H1 (cell line): ENCODE data around the gene COL27A1. TPM values are rescaled to one million over a fixed set of nuclear protein-coding genes. Genes with fewer than 3 reads are reported as not detected.

ENCODE experiments used
- CTCF ChIA-PET: fragments of 300-600 bp; sonication (Branson Sonifier 250); formaldehyde crosslinking; loops from one replicate; lab custom pipeline; 2021; ENCODE audit not compliant: partially characterized antibody; lab: Charles Lee
- POLR2A ChIA-PET: fragments of 300-600 bp; sonication (Branson Sonifier 250); formaldehyde crosslinking; loops from one replicate; lab custom pipeline; 2021; ENCODE audit warnings: inconsistent platforms; ENCODE audit not compliant: partially characterized antibody; lab: Charles Lee
- DNase-seq, 2 experiments: peaks; one replicate each; pipeline versions ENCODE4 v3.0.0 to v3.0.0-alpha.2; 2010 to 2022; ENCODE audit warnings: low spot score in 2 of 2, low read depth in 1 of 2, mixed read lengths in 1 of 2
- FAIRE-seq: peaks from 2 replicates; lab custom pipeline; 2011; peaks lifted over from hg19 to GRCh38; lab: Jason Lieb, UNC
- H2AFZ ChIP-seq: 2 replicates; pipeline ENCODE4 v1.8.1; 2012; ENCODE audit warnings: low read length, inconsistent platforms
- H2AK5ac ChIP-seq: 2 replicates; pipeline ENCODE4 v1.6.1; 2013; ENCODE audit warnings: low read depth, low read length
- H2BK120ac ChIP-seq: replicated peaks from 2 replicates; pipeline ENCODE3; 2013; ENCODE audit warnings: low read depth, low read length, inconsistent platforms
- H2BK12ac ChIP-seq: 2 replicates; pipeline ENCODE4 v1.6.1; 2013; ENCODE audit warnings: low read depth, low read length
- H2BK15ac ChIP-seq: 2 replicates; pipeline ENCODE4 v1.6.1; 2013; ENCODE audit warnings: low read length
- H2BK20ac ChIP-seq: 2 replicates; pipeline ENCODE4 v1.6.1; 2013; ENCODE audit warnings: low read length
- H2BK5ac ChIP-seq: 2 replicates; pipeline ENCODE4 v1.6.1; 2013; ENCODE audit warnings: low read depth, low read length
- H3K14ac ChIP-seq: 2 replicates; pipeline ENCODE4 v1.6.1; 2013; ENCODE audit warnings: inconsistent platforms; ENCODE audit not compliant: insufficient read length
- H3K18ac ChIP-seq: 2 replicates; pipeline ENCODE4 v1.6.1; 2013; ENCODE audit warnings: low read length; ENCODE audit errors: extremely low read depth
- H3K23ac ChIP-seq: 2 replicates; pipeline ENCODE4 v1.6.1; 2013; ENCODE audit warnings: inconsistent platforms; ENCODE audit not compliant: insufficient read length
- H3K23me2 ChIP-seq: 2 replicates; pipeline ENCODE4 v1.6.1; 2013; ENCODE audit warnings: low read depth, low read length
- H3K27ac ChIP-seq: 2 replicates; pipeline ENCODE4 v1.6.1; 2011; ENCODE audit warnings: low read depth, low read length, inconsistent platforms
- H3K27me3 ChIP-seq, 4 experiments: replicated peaks in 1 of 4; 1 replicate in 1 of 4; 2 replicates in 3 of 4; pipeline versions ENCODE4 v1.6.1 to v1.8.1; 2011 to 2013; ENCODE audit warnings: low read length in 3 of 4, mild to moderate bottlenecking in 3 of 4, inconsistent platforms in 2 of 4, mixed read lengths in 2 of 4, moderate library complexity in 1 of 4; ENCODE audit not compliant: control insufficient read depth in 3 of 4, insufficient read depth in 3 of 4; ENCODE audit errors: extremely low read depth in 1 of 4
- H3K36me3 ChIP-seq, 4 experiments: 2 replicates each; pipeline versions ENCODE4 v1.6.1 to v1.8.1; 2011 to 2013; ENCODE audit warnings: mild to moderate bottlenecking in 4 of 4, low read length in 3 of 4, moderate library complexity in 2 of 4, control low read depth in 1 of 4, inconsistent platforms in 1 of 4; ENCODE audit not compliant: insufficient read depth in 4 of 4, control insufficient read depth in 2 of 4
- H3K4ac ChIP-seq: replicated peaks from 2 replicates; pipeline ENCODE3; 2013; ENCODE audit warnings: low read length, low read depth, mixed read lengths, inconsistent platforms; ENCODE audit not compliant: insufficient read length
- H3K4me1 ChIP-seq, 4 experiments: replicated peaks in 1 of 4; 1 replicate in 1 of 4; 2 replicates in 3 of 4; pipeline versions ENCODE4 v1.6.1 to v1.8.1; 2011 to 2013; ENCODE audit warnings: low read length in 3 of 4, inconsistent platforms in 2 of 4, mixed read lengths in 1 of 4; ENCODE audit not compliant: insufficient read depth in 4 of 4, control insufficient read depth in 3 of 4
- H3K4me2 ChIP-seq, 2 experiments: 2 replicates each; pipeline versions ENCODE4 v1.6.1 to v1.8.1; 2011 to 2013; ENCODE audit warnings: low read depth in 2 of 2, low read length in 2 of 2, control low read depth in 1 of 2, inconsistent platforms in 1 of 2, mild to moderate bottlenecking in 1 of 2; ENCODE audit not compliant: insufficient read depth in 1 of 2
- H3K4me3 ChIP-seq, 4 experiments: fragments of 200-600, 300-600 bp in 1 of 4; sonication (generic), shearing (Covaris generic), sonication (Bioruptor Twin) in 1 of 4; 2 replicates each; pipeline versions ENCODE4 v1.5.1 to v1.8.1; 2011 to 2016; ENCODE audit warnings: low read length in 4 of 4, low read depth in 3 of 4, control low read depth in 2 of 4, inconsistent platforms in 2 of 4, mild to moderate bottlenecking in 2 of 4, mixed read lengths in 1 of 4, moderate library complexity in 1 of 4; ENCODE audit not compliant: insufficient read depth in 2 of 4; ENCODE audit errors: extremely low read depth in 1 of 4
- H3K56ac ChIP-seq: replicated peaks from 2 replicates; pipeline ENCODE3; 2013; ENCODE audit warnings: low read depth, mild to moderate bottlenecking, mixed read lengths, low read length, inconsistent platforms; ENCODE audit not compliant: insufficient read length
- H3K79me1 ChIP-seq: 2 replicates; pipeline ENCODE4 v1.6.1; 2013; ENCODE audit warnings: low read depth, low read length, control low read depth
- H3K79me2 ChIP-seq, 2 experiments: 2 replicates each; pipeline versions ENCODE4 v1.6.1 to v1.8.1; 2012 to 2013; ENCODE audit warnings: low read length in 2 of 2, mild to moderate bottlenecking in 2 of 2, inconsistent platforms in 1 of 2; ENCODE audit not compliant: insufficient read depth in 2 of 2, control insufficient read depth in 1 of 2
- H3K9ac ChIP-seq, 4 experiments: replicated peaks in 1 of 4; 1 replicate in 1 of 4; 2 replicates in 3 of 4; pipeline versions ENCODE4 v1.6.1 to v1.8.1; 2011 to 2013; ENCODE audit warnings: low read depth in 3 of 4, low read length in 3 of 4, control low read depth in 2 of 4, mild to moderate bottlenecking in 2 of 4, moderate library complexity in 2 of 4, inconsistent platforms in 1 of 4; ENCODE audit errors: extremely low read depth in 1 of 4
- H3K9me3 ChIP-seq, 2 experiments: 2 replicates each; pipeline versions ENCODE4 v1.6.1 to v1.8.1; 2012 to 2013; ENCODE audit warnings: mild to moderate bottlenecking in 2 of 2, moderate library complexity in 2 of 2, control low read depth in 1 of 2, inconsistent platforms in 1 of 2, low read depth in 1 of 2, low read length in 1 of 2, mixed read lengths in 1 of 2; ENCODE audit not compliant: insufficient read depth in 2 of 2
- H4K20me1 ChIP-seq, 2 experiments: replicated peaks in 1 of 2; 2 replicates each; pipeline versions ENCODE3 to v1.8.1; 2011 to 2013; ENCODE audit warnings: inconsistent platforms in 2 of 2, low read length in 2 of 2, mild to moderate bottlenecking in 1 of 2; ENCODE audit not compliant: insufficient read depth in 2 of 2, control insufficient read depth in 1 of 2
- H4K5ac ChIP-seq: 2 replicates; pipeline ENCODE4 v1.6.1; 2013; ENCODE audit warnings: low read length, low read depth, mixed read lengths, inconsistent platforms; ENCODE audit not compliant: insufficient read length
- H4K8ac ChIP-seq: 2 replicates; pipeline ENCODE4 v1.8.0; 2013; ENCODE audit warnings: mild to moderate bottlenecking, moderate library complexity, low read length, inconsistent platforms; ENCODE audit not compliant: insufficient read depth; ENCODE audit errors: extremely low read depth
- H4K91ac ChIP-seq: replicated peaks from 2 replicates; pipeline ENCODE3; 2013; ENCODE audit warnings: low read length, mixed read lengths, inconsistent platforms; ENCODE audit not compliant: insufficient read length
- ASH2L ChIP-seq: fragments of 200-600, 300-600 bp; sonication (generic); IDR thresholded peaks from one replicate; pipeline ENCODE4 v1.7.1; 2017; ENCODE audit warnings: low read length
- CHD1 ChIP-seq: IDR thresholded peaks from 2 replicates; pipeline ENCODE4 v1.6.1; 2012; ENCODE audit warnings: low read depth, low read length, improper control_type of control experiment
- EZH2 ChIP-seq: fragments of 200-600 bp; sonication (generic); IDR thresholded peaks from 2 replicates; pipeline ENCODE4 v1.7.1; 2012; ENCODE audit warnings: low read depth, mild to moderate bottlenecking, moderate library complexity, low read length, inconsistent platforms; ENCODE audit not compliant: severe bottlenecking
- FOSL1 ChIP-seq: IDR thresholded peaks from 2 replicates; pipeline ENCODE4 v1.6.1; 2011; ENCODE audit warnings: mild to moderate bottlenecking, low read depth, low read length, moderate library complexity; ENCODE audit not compliant: insufficient read depth
- GTF2F1 ChIP-seq: IDR thresholded peaks from 2 replicates; pipeline ENCODE4 v1.6.1; 2012; ENCODE audit warnings: low read depth, low read length, improper control_type of control experiment, borderline replicate concordance
- POLR2A ChIP-seq, 2 experiments: IDR thresholded peaks; 1 replicate in 1 of 2; 2 replicates in 1 of 2; pipeline ENCODE4 v1.6.1; 2011; ENCODE audit warnings: low read depth in 2 of 2, low read length in 2 of 2, mild to moderate bottlenecking in 2 of 2; ENCODE audit errors: control extremely low read depth in 1 of 2
- POU5F1 ChIP-seq: IDR thresholded peaks from 2 replicates; pipeline ENCODE4 v1.6.1; 2011; ENCODE audit warnings: low read depth, mild to moderate bottlenecking, low read length, moderate library complexity
- RAD21 ChIP-seq, 2 experiments: IDR thresholded peaks in 1 of 2; conservative IDR thresholded peaks in 1 of 2; 2 replicates each; pipeline ENCODE4 v1.6.1; 2011; ENCODE audit warnings: low read depth in 2 of 2, low read length in 2 of 2, improper control_type of control experiment in 1 of 2, inconsistent platforms in 1 of 2, mild to moderate bottlenecking in 1 of 2, moderate library complexity in 1 of 2
- RFX5 ChIP-seq: IDR thresholded peaks from 2 replicates; pipeline ENCODE4 v1.6.1; 2011; ENCODE audit warnings: low read depth, low read length, improper control_type of control experiment, borderline replicate concordance
- SAP30 ChIP-seq: fragments of 300-600 bp; sonication (generic); IDR thresholded peaks from 2 replicates; pipeline ENCODE4 v1.7.1; 2012; ENCODE audit warnings: low read length, moderate library complexity, mild to moderate bottlenecking, inconsistent platforms; ENCODE audit not compliant: insufficient read depth, insufficient replicate concordance
- SIX5 ChIP-seq: IDR thresholded peaks from 2 replicates; pipeline ENCODE4 v1.6.1; 2011; ENCODE audit warnings: mild to moderate bottlenecking, low read depth, low read length
- SP1 ChIP-seq: IDR thresholded peaks from 2 replicates; pipeline ENCODE4 v1.6.1; 2011; ENCODE audit warnings: low read depth, low read length
- SUZ12 ChIP-seq: fragments of 200-600 bp; sonication (generic); IDR thresholded peaks from 2 replicates; pipeline ENCODE4 v1.6.1; 2012; ENCODE audit warnings: mild to moderate bottlenecking, inconsistent platforms, low read length, moderate library complexity, mixed read lengths
- TCF12 ChIP-seq: IDR thresholded peaks from 2 replicates; pipeline ENCODE4 v1.6.1; 2011; ENCODE audit warnings: low read depth, mild to moderate bottlenecking, low read length
- ZNF274 ChIP-seq: IDR thresholded peaks from 2 replicates; pipeline ENCODE4 v1.7.0; 2012; ENCODE audit warnings: low read length, borderline replicate concordance; ENCODE audit errors: extremely low read depth
- WGBS, 2 experiments: shearing (Covaris generic) in 1 of 2; methylation state at CpG; one replicate each; pipeline versions ENCODE4 v1.1.6 to v1.1.7; 2013 to 2015; ENCODE audit warnings: low lambda C conversion rate in 2 of 2, mixed read lengths in 2 of 2, inconsistent platforms in 1 of 2, low coverage in 1 of 2, missing lambda C conversion rate in 1 of 2; ENCODE audit not compliant: insufficient replicate concordance in 2 of 2, insufficient coverage in 1 of 2, insufficient read length in 1 of 2; ENCODE audit errors: extremely low coverage in 1 of 2, missing lambda C conversion rate in 1 of 2; 5-methylcytosine and 5-hydroxymethylcytosine counted together
- polyA plus RNA-seq, 7 experiments: library from polyadenylated mRNA; depleted of rRNA in 3 of 7; stranded (reverse) in 5 of 7; unstranded in 2 of 7; fragments of >200 nt in 5 of 7; fragments of 200-250 nt in 2 of 7; gene quantifications; 1 replicate in 5 of 7; 2 replicates in 1 of 7; 4 replicates in 1 of 7; pipeline versions ENCODE4 v1.2.1 to v1.2.3, GENCODE V29; 2011 to 2013; ENCODE audit warnings: missing spikeins in 2 of 7, mixed read lengths in 2 of 7
- total RNA-seq: library from RNA; stranded (reverse); fragmentation: NEBNext Ultra II Directional; extraction: Animal tissue kit (Norgen Biotek cat#: 25700); gene quantifications from 2 replicates; pipeline ENCODE4 v1.2.1, GENCODE V29; 2021

The COL27A1 gene
- total and polyA plus RNA-seq, 2 of the 8 experiments (the other 6 are each of a cell fraction or from before 2014, with no cell fraction given) = 15.1 to 22.8 TPM

GRCh38 chr9:114289106-114289505, 133.8 kb downstream of the COL27A1 start:
- peak in 1 of 2 experiments; percentile 45 for DNase-seq
- no peak for FAIRE-seq
- no peak for TF ChIP-seq RAD21 (IDR thresholded peaks at IDR 0.05 in 1 of 2, conservative IDR thresholded peaks at IDR 0.05 in 1 of 2; ENCODE audit: low read depth in 2 of 2, low read length in 2 of 2)
- no peak for TF ChIP-seq TCF12
- no peak for TF ChIP-seq RFX5
- TF ChIP-seq EZH2 = no peak
- no peak for TF ChIP-seq SP1
- TF ChIP-seq ASH2L = no peak
- TF ChIP-seq POLR2A (IDR thresholded peaks at IDR 0.05; ENCODE audit: control extremely low read depth in 1 of 2, low read depth in 2 of 2, low read length in 2 of 2) = no peak
- TF ChIP-seq SIX5 = no peak
- TF ChIP-seq CHD1 = no peak
- no peak for TF ChIP-seq ZNF274
- TF ChIP-seq SAP30 = no peak
- TF ChIP-seq SUZ12 = no peak
- TF ChIP-seq POU5F1 = no peak
- TF ChIP-seq FOSL1 = no peak
- TF ChIP-seq GTF2F1 = no peak

More at GRCh38 chr9:114289106-114289505, 133.8 kb downstream of the COL27A1 start:
- Histone ChIP-seq H3K4ac (peak overlapping the region; percentile 17), H2BK20ac (no peak overlapping the region), H4K91ac (no peak overlapping the region), H3K79me2 (no peaks in the 10 kb centered on the region), H4K8ac (no peak overlapping the region), H2AK5ac (no peak overlapping the region), H2BK120ac (no peak overlapping the region), H3K4me1 (peaks cover 0 to 20% (median 4%) of the 10 kb centered on the region in 4 experiments; a peak in 5 of 7 replicates), H4K20me1 (peaks cover 0 to 4% of the 10 kb centered on the region in 2 experiments), H3K27me3 (no peaks in the 10 kb centered on the region), H3K14ac (no peak overlapping the region), H3K9ac (no peak overlapping the region), H3K4me2 (no peak overlapping the region), H3K9me3 (no peaks in the 10 kb centered on the region), H3K56ac (no peak overlapping the region), H3K23ac (no peak overlapping the region), H3K23me2 (no peaks in the 10 kb centered on the region), H2AFZ (no peak overlapping the region), H2BK5ac (no peak overlapping the region), H4K5ac (no peak overlapping the region), H2BK15ac (no peak overlapping the region), H3K18ac (no peak overlapping the region), H3K79me1 (no peaks in the 10 kb centered on the region), H3K4me3 (no peak overlapping the region), H3K27ac (no peak overlapping the region), H2BK12ac (no peak overlapping the region), H3K36me3 (peaks cover 2 to 8% (median 3%) of the 10 kb centered on the region in 4 experiments; a peak in 6 of 8 replicates)
- ChIA-PET POLR2A (interaction anchor here (2.0 kb wide), 1 partner anchor 181 kb away, joined by 6 read pairs; no protein-coding TSS in a partner anchor), CTCF (interaction anchor here (1.1 to 6.3 kb wide), 11 partner anchors 9 to 211 kb away, joined by 3 to 205 read pairs (median 9); partner anchors contain the start of genes AMBP and COL27A1)
- 90% methylated on average over 12 of the region's 13 CpGs; no CpG with 5 or more reads in 1 of the 2 experiments for WGBS, 2 experiments
